Astrocyte (in vitro differentiated cells and primary cell): ENCODE results near the gene CCT8.

Source experiments
- EZH2 ChIP-seq: IDR thresholded peaks from 2 replicates; pipeline ENCODE4 v1.6.1; 2012; ENCODE audit warnings: mild to moderate bottlenecking, low read length, inconsistent platforms; ENCODE audit not compliant: insufficient read depth
- TF ChIP-seq, protein P1 (sequence below): IDR thresholded peaks from 2 replicates; pipeline ENCODE4 v1.5.1; 2011; ENCODE audit warnings: low read depth, mild to moderate bottlenecking, inconsistent platforms, low read length, moderate library complexity; ENCODE audit not compliant: insufficient read depth

DNA sequence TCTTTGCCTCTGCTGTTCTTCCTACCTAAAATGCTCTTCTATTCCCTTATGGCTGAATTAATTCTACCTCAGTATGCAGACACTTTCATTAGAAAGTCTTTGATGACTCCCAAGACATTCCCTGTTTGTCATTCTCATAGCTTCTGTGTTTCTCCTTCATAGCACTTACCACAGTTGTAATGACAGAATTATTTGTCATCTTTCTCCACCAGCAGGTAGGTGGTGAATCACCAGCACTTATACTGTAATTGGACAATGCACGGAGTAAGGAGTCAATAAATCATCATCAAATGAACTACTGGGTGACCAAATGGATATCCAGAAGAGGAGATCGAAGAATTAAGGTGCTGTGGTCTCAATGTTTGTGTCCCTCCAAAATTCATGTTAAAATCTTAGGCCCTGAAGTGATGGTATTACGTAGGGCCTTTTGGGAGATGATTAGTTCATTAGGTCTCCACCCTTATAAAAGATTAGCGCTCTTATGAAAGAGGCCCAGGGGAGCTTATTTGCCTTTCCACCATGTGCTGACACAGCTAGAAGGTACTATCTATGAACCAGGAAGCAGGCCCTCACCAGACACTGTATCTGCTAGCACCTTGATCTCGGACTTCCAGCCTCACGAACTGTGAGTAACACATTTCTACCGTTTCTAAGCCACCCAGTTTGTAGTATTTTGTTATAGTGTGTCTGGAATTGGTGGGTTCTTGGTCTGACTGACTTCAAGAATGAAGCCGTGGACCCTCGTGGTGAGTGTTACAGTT is 2.4 kb upstream of the CCT8 start:
- TF ChIP-seq, protein P1, sequence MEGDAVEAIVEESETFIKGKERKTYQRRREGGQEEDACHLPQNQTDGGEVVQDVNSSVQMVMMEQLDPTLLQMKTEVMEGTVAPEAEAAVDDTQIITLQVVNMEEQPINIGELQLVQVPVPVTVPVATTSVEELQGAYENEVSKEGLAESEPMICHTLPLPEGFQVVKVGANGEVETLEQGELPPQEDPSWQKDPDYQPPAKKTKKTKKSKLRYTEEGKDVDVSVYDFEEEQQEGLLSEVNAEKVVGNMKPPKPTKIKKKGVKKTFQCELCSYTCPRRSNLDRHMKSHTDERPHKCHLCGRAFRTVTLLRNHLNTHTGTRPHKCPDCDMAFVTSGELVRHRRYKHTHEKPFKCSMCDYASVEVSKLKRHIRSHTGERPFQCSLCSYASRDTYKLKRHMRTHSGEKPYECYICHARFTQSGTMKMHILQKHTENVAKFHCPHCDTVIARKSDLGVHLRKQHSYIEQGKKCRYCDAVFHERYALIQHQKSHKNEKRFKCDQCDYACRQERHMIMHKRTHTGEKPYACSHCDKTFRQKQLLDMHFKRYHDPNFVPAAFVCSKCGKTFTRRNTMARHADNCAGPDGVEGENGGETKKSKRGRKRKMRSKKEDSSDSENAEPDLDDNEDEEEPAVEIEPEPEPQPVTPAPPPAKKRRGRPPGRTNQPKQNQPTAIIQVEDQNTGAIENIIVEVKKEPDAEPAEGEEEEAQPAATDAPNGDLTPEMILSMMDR = no peak
- no peak for TF ChIP-seq EZH2
